Gastrocnemius medialis (tissue), 4 donors: Measurements from ENCODE around the gene ARL11.

Experiments used
- CTCF ChIP-seq, 5 experiments: fragments of 450-650 bp in 3 of 5; fragments of 200-600 bp in 2 of 5; sonication (generic) in 2 of 5; IDR thresholded peaks in 4 of 5; conservative IDR thresholded peaks in 1 of 5; 1 replicate in 4 of 5; 2 replicates in 1 of 5; pipeline ENCODE4 v1.5.1; 2016 to 2019; ENCODE audit warnings: antibody characterized with exemption in 5 of 5, mild to moderate bottlenecking in 3 of 5, moderate library complexity in 3 of 5
- POLR2A ChIP-seq, 2 donors: fragments of 450-650 bp; IDR thresholded peaks; one replicate each; pipeline ENCODE4 v1.6.1; 2017; ENCODE audit warnings: antibody characterized with exemption in 2 of 2, mild to moderate bottlenecking in 2 of 2, moderate library complexity in 2 of 2

- no peak for TF ChIP-seq CTCF (IDR thresholded peaks at IDR 0.05 in 4 of 5, conservative IDR thresholded peaks at IDR 0.05 in 1 of 5)
- peak in 1 of 2 donors; percentile 8 for TF ChIP-seq POLR2A (IDR thresholded peaks at IDR 0.05)
Measured at GRCh38 chr13:49627831-49628652, at the start of gene ARL11.
